GM18861 (cell line): Measurements from ENCODE around the gene PRR23E.

Experiments used
- ATAC-seq: cut with Tn5 transposase; IDR thresholded peaks from one replicate; pipeline ENCODE4 v1.9.1; 2021; ENCODE audit not compliant: unreplicated experiment

Gene PRR23E

GRCh38 chr3:127207727-127208482 is 15.0 kb downstream of the PRR23E start:
- ATAC-seq: no peak

GRCh38 chr3:127208483-127209100 is 15.7 kb downstream of the PRR23E start:
- ATAC-seq: no peak

- no peak for ATAC-seq
Observed at GRCh38 chr3:127209155-127209839, 16.4 kb downstream of the PRR23E start.

DNA sequence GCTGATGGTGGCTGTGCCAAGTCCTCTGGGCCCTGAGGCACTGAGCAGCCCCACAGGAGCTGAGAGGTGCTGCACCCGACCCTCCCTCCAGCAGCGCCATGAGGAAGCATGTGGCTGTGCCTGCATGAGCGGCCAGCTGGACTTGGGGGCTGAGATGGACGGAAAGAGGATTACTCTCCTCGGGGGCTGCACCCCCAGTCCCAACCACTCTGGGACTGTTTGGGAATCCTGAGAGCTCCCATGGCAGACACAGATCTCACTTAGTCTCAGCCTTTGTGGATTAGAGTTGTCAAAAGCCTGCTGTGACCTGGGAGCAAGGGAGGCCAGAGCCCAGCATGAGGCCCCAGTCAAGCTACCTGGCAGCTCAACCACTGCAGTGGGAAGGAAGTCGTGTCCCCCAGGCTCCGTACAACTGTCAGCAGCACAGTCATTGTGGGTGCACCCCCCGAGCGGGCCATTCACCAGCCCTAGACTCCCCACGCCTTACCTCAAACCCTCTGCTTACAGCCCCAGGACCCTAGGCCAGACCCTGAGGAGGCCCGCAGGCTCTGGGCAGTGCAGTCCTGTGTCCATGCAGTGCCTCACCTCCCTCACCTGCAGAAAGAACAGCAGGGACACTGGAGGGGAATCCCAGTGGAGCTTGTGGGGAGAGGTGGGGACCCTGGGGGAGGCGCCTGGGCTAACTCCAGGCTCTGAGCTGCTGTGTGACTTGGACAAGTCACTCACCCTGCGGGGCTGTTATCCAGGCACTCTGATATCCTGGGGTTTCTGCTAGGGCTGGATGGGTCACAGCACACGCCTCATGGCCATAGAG is 17.1 kb downstream of the PRR23E start:
- ATAC-seq: no peak

DNA sequence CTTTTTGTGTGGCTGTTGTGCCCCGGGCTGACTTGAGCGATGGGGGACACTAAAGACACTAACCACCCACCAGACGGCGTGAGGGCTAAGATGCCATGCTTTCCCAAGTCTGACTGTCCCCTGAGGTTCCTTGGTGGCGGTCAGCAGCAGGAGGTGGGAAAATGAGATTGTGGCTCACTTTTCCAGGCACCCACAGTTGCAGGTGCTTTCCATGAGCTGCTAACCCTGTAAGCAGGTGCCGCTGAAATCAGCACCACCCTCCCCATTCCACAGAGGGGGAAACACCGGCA is 17.7 kb downstream of the PRR23E start:
- ATAC-seq: no peak

DNA sequence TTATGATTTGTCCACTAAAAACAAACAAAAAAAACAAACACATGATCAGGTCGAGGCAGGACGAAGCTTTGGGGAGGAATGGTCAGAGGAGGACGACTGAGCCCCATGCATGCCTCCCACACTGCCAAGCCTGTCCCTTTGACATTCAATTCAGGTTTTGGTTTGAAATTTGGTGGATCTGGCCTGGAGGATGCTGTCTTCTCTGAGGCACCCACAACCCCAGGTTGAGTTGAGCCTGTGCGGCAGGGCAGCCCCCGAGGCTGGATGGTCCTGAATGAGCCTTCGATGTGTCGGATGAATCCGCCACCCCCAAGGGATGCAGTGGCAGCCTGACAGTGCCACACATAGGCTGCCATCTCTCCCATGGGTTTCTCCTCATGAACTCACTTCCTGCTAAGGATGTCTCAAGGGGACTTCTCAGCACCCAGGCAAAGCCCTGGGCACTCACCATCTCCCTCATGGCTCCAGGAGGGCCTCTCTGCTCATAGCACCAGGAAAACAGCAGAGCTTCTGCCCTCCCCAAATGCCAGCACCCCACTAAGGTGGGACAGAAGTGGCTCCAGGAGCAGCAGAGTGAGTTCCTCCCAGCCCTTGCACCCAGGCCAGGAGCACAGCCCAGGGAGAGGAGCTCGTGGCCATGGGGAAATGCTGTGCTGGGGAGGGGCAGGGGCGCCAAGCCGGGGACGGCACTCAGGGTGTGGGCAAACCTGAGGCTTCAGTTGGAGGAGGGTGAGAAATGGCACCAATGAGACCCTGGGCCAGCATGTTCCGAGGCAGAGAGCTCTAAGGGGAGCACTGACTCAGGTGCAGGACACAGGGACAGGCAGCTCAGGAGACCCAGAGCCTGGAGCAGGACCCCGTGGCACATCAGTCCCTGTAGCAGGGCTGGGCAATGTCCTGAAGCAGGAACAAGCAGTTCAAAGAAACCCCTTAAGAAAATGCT is 18.5 kb downstream of the PRR23E start:
- ATAC-seq: no peak

DNA sequence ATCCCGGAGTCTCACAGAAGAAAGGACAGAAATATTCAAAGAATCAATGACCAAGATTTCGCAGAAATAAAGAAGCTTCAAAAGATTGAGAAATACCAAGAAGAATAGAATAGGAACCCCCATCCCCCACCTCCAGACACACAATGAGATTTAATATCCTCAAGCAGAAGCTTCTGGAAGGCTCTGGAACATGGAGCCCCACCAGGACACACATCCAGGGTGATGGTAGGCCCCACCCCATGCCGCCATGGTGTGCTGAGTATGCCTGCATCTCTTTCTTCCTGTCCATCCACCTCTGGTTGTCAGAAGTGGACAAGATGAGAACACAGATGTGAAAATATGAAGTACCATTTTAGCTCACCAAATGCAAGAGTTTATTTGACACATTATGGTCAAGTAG is 19.3 kb downstream of the PRR23E start:
- ATAC-seq: no peak

DNA sequence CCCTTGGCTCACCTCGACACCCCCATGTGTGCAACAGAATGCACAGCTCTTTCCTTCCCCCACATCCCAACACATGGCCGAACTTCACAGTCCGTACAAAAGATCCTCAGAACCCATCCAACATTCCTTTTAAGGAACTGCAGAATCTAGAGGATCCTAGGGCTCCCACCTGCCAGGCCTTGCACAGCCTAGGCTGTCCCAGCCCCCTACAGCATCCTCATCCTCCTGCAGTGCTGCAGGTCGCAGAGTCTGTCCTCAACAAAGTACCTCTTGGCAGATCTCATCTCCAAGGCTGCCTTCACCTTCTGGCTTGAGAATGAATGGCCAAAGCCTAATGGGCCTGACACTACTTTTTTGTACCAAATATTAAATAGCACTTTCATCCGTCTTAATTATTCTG is 19.8 kb downstream of the PRR23E start:
- ATAC-seq: no peak

DNA sequence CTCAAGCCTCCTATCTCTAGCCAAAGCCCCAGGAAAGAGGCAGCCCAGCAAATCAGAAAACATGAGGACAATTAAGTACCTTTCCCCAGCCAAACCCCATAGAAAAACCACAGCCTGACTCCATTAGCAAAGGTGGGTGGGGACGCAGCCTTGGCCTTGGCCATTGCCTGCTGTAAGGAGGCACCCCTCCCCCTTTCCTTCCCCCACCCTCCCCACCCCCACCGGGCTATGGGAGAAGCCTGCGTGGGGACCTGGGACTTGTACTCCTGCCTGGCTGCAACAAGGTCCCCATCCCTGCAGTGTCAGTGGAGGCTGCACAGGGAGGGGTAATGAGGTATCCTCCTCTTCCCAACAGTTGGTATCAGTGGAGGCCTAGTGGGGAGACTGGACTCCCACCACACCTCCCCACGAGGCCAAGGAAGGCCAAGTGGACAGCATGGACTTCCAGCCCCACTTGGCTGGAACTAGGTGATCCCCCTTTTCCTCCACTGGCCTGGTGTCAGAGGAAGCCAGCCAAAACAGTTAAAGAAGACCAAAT is 20.5 kb downstream of the PRR23E start:
- no peak for ATAC-seq

- ATAC-seq: no peak
Observed at GRCh38 chr3:127214975-127215374, 22.0 kb downstream of the PRR23E start.

DNA sequence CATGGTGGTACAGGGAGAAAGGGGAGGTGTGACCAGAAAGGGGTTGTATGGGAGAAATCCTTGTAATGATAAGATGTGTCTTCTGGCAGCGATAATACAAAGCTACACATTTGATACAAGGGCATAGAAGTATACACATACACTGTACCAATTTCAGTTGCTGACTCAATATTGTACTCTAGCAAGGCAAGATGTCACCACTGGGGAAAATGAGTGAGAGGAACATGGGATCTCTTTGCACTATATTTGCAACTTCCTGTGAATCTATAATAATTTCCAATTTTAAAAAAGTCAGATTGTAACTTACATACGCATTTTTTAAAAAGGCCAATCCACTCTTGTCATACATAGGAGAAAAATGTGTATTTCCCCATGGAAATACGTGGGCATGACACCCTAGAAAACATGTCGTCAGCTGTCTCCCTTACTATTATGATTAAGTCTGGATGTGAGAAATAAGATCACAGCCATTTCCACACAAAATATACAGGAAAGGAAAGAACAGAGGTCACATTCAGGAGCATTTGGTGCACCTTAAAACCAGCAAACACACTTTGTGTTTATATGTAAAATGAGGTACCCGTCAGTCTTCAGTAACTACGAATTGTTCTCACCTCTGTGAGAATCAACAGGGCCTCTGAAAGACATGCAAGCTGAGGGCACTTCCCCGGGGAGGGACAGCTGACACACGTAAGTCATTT is 22.9 kb downstream of the PRR23E start:
- no peak for ATAC-seq

- no peak for ATAC-seq
Observed at GRCh38 chr3:127216415-127217261, 23.7 kb downstream of the PRR23E start.

GRCh38 chr3:127217596-127218453 is 24.9 kb downstream of the PRR23E start:
- no peak for ATAC-seq

DNA sequence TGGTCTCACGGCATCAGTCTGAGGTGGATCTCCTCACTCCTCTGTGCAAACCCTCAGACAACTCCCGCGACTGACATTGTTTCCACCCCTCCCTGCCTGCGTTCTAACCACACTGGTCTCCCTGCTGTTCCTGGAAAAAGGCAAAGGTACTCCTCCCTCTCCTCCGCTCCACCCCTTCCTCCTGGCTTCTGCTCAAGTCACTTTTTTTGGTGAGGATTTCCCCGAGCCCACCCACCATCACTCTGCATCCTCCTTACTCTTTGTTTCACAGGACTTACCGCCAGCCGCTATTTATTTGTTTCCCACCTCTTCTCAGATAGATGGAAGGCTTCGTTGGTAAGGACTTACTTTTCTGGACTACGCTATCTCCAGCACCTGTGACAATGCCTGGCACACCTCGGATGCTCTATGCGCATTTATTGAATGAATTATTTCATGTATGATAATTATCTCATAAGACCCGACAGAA is 25.6 kb downstream of the PRR23E start:
- ATAC-seq: no peak

- no peak for ATAC-seq
Observed at GRCh38 chr3:127220497-127220896, 27.6 kb downstream of the PRR23E start.

GRCh38 chr3:127221037-127221436 is 28.1 kb downstream of the PRR23E start:
- ATAC-seq: no peak

DNA sequence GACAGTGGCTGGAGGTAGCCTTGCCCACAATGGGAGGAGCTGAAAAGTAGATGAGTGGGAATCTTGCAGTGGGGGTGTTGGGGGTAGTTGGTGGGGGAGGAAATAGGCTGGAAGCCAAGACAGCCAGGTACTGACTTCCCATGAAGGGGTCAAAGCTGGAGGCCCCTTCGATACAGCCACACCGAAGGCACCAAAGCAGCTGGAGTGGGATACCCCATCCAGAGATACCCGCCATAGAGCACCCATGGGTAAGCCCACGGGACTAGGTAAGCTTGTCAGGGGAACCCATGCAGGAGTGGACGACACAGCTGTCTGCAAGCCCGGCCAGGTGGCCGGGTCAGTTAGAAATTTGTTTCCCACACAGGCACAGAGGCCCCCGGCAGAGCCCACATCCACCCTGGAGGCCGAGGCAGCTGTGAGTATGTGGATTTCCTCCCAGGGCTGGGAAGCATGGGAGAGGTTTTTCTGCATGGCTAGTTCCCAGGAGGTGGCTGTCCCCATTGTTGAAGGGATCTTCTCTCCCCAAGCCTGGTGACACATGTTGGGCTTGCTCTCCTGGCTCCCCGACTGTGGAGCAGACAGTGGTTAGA is 28.6 kb downstream of the PRR23E start:
- no peak for ATAC-seq
